WTC11 (cell line): ENCODE data around the gene ATP11A. TPM values are rescaled to one million over a fixed set of nuclear protein-coding genes. Genes with fewer than 3 reads are reported as not detected.

Source experiments
- ATAC-seq: fragments of 200-7000 bp; cut with Tn5 transposase; 2 replicates; pipeline ENCODE4 v1.10.0; 2021; ENCODE audit warnings: mild to moderate bottlenecking, moderate library complexity
- CTCF ChIA-PET: fragments of 300-600 bp; sonication (Branson Sonifier 250); formaldehyde crosslinking; loops from one replicate; lab custom pipeline; 2021; ENCODE audit warnings: antibody characterized with exemption; lab: Charles Lee
- POLR2A ChIA-PET: fragments of 350-600 bp; sonication (Branson Sonifier 250); formaldehyde crosslinking; loops from one replicate; lab custom pipeline; 2021; ENCODE audit warnings: antibody characterized with exemption; lab: Charles Lee
- DNase-seq: peaks from one replicate; pipeline ENCODE4 v3.0.0; 2021; ENCODE audit warnings: low spot score
- H3K27ac Mint-ChIP-seq: 2 replicates; pipeline ENCODE4 v1.8.0; 2021; ENCODE audit warnings: mixed read lengths
- H3K27me3 Mint-ChIP-seq: 2 replicates; pipeline ENCODE4 v1.8.0; 2021; ENCODE audit warnings: low read depth, mild to moderate bottlenecking, moderate library complexity, mixed read lengths
- H3K36me3 Mint-ChIP-seq: 2 replicates; pipeline ENCODE4 v1.8.0; 2021; ENCODE audit warnings: mixed read lengths
- H3K4me1 Mint-ChIP-seq: 2 replicates; pipeline ENCODE4 v1.8.0; 2022; ENCODE audit warnings: mixed read lengths
- H3K4me3 Mint-ChIP-seq: 2 replicates; pipeline ENCODE4 v1.8.0; 2021; ENCODE audit warnings: mild to moderate bottlenecking, moderate library complexity, mixed read lengths
- H3K9me3 Mint-ChIP-seq: 2 replicates; pipeline ENCODE4 v1.8.0; 2021; ENCODE audit warnings: mixed read lengths
- EMX1 ChIP-seq: fragments of 250-450 bp; sonication (Bioruptor Pico); IDR thresholded peaks from 2 replicates; pipeline ENCODE4 v1.8.0; 2021; ENCODE audit warnings: mild to moderate bottlenecking
- FOXP1 ChIP-seq: sonication (generic); formaldehyde crosslinking; IDR thresholded peaks from 2 replicates; pipeline ENCODE4 v1.8.0; 2022; ENCODE audit warnings: missing genetic modification reagents, mild to moderate bottlenecking, moderate library complexity, borderline replicate concordance
- GTF2I ChIP-seq: fragments of 250-450 bp; sonication (Bioruptor Pico); conservative IDR thresholded peaks from 2 replicates; pipeline ENCODE4 v1.4.0; 2021; ENCODE audit warnings: mild to moderate bottlenecking
- HMGA2 ChIP-seq: fragments of 250-450 bp; sonication (Bioruptor Pico); IDR thresholded peaks from 2 replicates; pipeline ENCODE4 v1.4.0; 2021; ENCODE audit warnings: mild to moderate bottlenecking, moderate library complexity
- MAX ChIP-seq: sonication (generic); formaldehyde crosslinking; IDR thresholded peaks from 2 replicates; pipeline ENCODE4 v1.8.0; 2022; ENCODE audit warnings: mild to moderate bottlenecking, missing genetic modification reagents
- NFATC4 ChIP-seq: fragments of 250-450 bp; sonication (Bioruptor Pico); IDR thresholded peaks from 2 replicates; pipeline ENCODE4 v1.9.0; 2021; ENCODE audit warnings: mild to moderate bottlenecking
- TP53 ChIP-seq: sonication (generic); formaldehyde crosslinking; IDR thresholded peaks from 2 replicates; pipeline ENCODE4 v1.8.1; 2023; ENCODE audit warnings: mild to moderate bottlenecking, missing genetic modification reagents
- ZNF219 ChIP-seq: sonication (generic); formaldehyde crosslinking; IDR thresholded peaks from 2 replicates; pipeline ENCODE4 v1.8.0; 2023; ENCODE audit warnings: missing genetic modification reagents, mild to moderate bottlenecking, borderline replicate concordance
- ZNF232 ChIP-seq: sonication (generic); formaldehyde crosslinking; IDR thresholded peaks from 2 replicates; pipeline ENCODE4 v1.8.0; 2022; ENCODE audit warnings: mild to moderate bottlenecking, missing genetic modification reagents
- ZSCAN18 ChIP-seq: fragments of 250-450 bp; sonication (Bioruptor Pico); IDR thresholded peaks from 2 replicates; pipeline ENCODE4 v2.1.2; 2022; ENCODE audit warnings: mild to moderate bottlenecking, moderate library complexity
- total RNA-seq: library from RNA; stranded (reverse); gene quantifications from 3 replicates; pipeline ENCODE4 v1.2.3, GENCODE V29; 2021
- TF ChIP-seq, protein P1 (sequence below): sonication (generic); formaldehyde crosslinking; IDR thresholded peaks from 2 replicates; pipeline ENCODE4 v1.8.1; 2022; ENCODE audit warnings: mild to moderate bottlenecking, missing genetic modification reagents, moderate library complexity, borderline replicate concordance
- TF ChIP-seq, protein P2 (sequence below): sonication (generic); formaldehyde crosslinking; IDR thresholded peaks from 2 replicates; pipeline ENCODE4 v1.8.1; 2023; ENCODE audit warnings: mild to moderate bottlenecking, missing genetic modification reagents
- TF ChIP-seq, protein P3 (sequence below): fragments of 250-450 bp; sonication (Bioruptor Pico); conservative IDR thresholded peaks from 2 replicates; pipeline ENCODE4 v1.9.0; 2021; ENCODE audit warnings: mild to moderate bottlenecking

ATP11A gene
- total RNA-seq, 1 experiment from 2014 or later: 100 TPM

DNA sequence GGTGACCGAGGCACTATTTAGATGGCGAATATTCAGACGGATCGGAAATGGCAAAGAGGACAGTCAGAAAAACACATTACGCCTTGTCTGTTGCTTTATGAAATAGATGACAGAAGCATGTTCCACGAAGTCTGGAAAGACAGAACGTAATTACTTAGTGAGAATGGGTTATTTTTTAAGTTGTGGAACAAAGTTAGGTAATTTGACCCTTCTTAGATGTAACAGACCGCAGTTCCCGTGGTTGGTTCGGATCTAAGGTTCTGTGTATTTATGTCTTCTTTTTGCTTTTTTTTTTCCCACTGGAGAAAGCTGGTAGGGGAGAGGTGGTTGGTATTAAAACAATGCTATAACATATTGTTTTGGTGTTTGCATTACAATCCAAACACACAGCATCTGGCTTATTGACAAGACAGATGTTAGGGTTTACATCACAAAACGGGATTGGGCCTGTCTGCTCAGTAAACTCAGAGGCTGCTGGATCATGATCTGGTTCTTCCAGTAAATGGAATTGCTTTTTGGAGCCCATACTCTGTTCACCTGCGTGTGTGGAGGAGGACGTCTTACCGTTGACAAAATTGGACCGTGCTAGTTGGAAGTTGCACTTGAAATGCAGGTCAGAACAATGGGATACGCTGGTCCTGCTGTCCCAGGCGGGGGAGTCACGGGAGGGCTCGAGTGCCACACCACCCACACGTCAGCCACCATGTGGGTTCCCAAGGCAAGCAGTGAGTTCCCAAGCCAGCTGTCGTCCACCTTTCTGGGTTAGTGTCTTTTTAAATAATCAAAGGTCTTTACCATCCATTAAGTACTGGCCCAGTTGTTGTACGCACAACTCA is 13.8 kb downstream of the ATP11A start (continued):
- TF ChIP-seq, protein P1, sequence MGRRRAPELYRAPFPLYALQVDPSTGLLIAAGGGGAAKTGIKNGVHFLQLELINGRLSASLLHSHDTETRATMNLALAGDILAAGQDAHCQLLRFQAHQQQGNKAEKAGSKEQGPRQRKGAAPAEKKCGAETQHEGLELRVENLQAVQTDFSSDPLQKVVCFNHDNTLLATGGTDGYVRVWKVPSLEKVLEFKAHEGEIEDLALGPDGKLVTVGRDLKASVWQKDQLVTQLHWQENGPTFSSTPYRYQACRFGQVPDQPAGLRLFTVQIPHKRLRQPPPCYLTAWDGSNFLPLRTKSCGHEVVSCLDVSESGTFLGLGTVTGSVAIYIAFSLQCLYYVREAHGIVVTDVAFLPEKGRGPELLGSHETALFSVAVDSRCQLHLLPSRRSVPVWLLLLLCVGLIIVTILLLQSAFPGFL: no peak
- no peak for TF ChIP-seq TP53 (CRISPR knock-in tag)
- no peak for TF ChIP-seq EMX1 (CRISPR knock-in tag)
- TF ChIP-seq, all 79 proteins: peak for 0

- CTCF ChIA-PET: interaction anchor here (1.5 kb wide), 1 partner anchor 11 kb away, joined by 3 read pairs; no protein-coding TSS in a partner anchor
- peak; percentile 14 for DNase-seq
- TF ChIP-seq ZSCAN18 (CRISPR knock-in tag) (no peak), FOXP1 (CRISPR knock-in tag) (0 out of 2 replicates have a peak, but pooled peaks have one; percentile 29)
- Mint-ChIP-seq H3K36me3 (peaks cover 8% of the 10 kb centered on the region; the same call in 1 of the 2 replicates), H3K27me3 (no peaks in the 10 kb centered on the region), H3K4me1 (peaks cover 91% of the 10 kb centered on the region), H3K27ac (peak overlapping the region; percentile 97), H3K9me3 (no peaks in the 10 kb centered on the region), H3K4me3 (peak overlapping the region; percentile 24; the same call in 1 of the 2 replicates)
- ATAC-seq: no peak
- POLR2A ChIA-PET: interaction anchor here (1.1 kb wide), 1 partner anchor 14 kb away, joined by 3 read pairs; no protein-coding TSS in a partner anchor
These were observed 14.7 kb downstream of the ATP11A start for GRCh38 chr13:112704308-112705145.

DNA sequence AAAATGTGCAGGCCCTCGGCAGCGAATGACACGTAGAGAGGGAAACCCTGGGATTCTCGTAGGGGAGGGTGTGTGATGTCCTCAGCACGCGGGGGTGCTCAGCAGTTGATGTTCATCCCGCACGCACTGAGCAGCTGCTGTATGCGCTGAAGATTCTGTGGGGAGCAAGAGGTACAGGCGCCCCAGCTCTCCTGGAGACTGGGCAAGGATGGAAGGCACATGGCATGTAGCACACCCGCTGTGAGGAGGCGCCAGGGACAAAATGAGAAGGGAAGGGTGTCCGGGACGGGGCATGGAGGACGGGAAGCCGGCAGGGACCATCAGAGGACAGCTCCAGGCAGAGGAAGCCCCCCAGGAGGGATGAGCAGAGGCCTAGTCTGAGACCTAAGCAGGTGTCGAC is 15.4 kb downstream of the ATP11A start:
- H3K36me3 Mint-ChIP-seq: peaks cover 8% of the 10 kb centered on the region; the same call in 1 of the 2 replicates
- TF ChIP-seq, protein P2, sequence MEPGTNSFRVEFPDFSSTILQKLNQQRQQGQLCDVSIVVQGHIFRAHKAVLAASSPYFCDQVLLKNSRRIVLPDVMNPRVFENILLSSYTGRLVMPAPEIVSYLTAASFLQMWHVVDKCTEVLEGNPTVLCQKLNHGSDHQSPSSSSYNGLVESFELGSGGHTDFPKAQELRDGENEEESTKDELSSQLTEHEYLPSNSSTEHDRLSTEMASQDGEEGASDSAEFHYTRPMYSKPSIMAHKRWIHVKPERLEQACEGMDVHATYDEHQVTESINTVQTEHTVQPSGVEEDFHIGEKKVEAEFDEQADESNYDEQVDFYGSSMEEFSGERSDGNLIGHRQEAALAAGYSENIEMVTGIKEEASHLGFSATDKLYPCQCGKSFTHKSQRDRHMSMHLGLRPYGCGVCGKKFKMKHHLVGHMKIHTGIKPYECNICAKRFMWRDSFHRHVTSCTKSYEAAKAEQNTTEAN (CRISPR knock-in tag): no peak
- TF ChIP-seq MAX: peak; percentile 21; the same call in 1 of the 2 replicates
- TF ChIP-seq, protein P3, sequence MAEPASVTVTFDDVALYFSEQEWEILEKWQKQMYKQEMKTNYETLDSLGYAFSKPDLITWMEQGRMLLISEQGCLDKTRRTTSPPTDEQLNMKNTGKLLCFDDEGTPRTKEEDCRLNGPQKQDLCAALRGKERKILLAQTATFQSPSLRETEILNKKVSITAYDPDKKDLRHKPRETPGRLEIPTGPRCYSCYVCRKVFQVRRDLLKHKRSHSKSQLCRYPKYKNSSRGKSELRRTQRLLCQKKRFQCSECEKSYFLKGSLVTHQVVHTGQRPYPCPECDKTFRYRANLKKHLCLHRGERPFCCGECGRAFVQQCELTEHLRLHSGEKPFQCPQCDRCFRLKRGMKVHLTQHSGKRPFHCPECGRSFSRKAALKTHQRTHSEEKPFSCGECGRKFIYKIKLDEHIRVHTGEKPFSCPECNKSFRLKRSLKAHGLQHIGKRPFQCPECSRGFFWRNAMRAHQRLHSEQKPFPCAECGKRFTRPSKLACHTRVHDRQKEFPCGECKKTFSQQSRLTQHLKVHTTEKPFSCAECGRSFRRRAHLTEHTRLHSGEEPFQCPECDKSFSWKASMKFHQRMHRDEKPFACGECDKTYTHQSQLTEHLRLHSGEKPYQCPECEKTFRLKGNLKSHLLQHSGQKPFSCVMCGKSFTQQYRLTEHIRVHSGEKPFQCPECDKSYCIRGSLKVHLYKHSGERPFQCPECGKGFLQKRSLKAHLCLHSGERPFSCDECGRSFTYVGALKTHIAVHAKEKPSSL (CRISPR knock-in tag): no peak
- no peak for TF ChIP-seq ZNF219 (CRISPR knock-in tag)
- TF ChIP-seq HMGA2: no peak
- no peak for TF ChIP-seq GTF2I (CRISPR knock-in tag)
- TF ChIP-seq ZNF232 (CRISPR knock-in tag): no peak
- TF ChIP-seq NFATC4 (CRISPR knock-in tag): no peak
- no peak for ATAC-seq
- H3K4me1 Mint-ChIP-seq: peaks cover 94% of the 10 kb centered on the region
- H3K9me3 Mint-ChIP-seq: no peaks in the 10 kb centered on the region
- peak overlapping the region; percentile 38; the same call in 1 of the 2 replicates for H3K27ac Mint-ChIP-seq
- no peak overlapping the region for H3K4me3 Mint-ChIP-seq
- CTCF ChIA-PET: interaction anchor here (1.5 kb wide), 1 partner anchor 12 kb away, joined by 3 read pairs; no protein-coding TSS in a partner anchor
- peak; percentile 14 for DNase-seq
- no peaks in the 10 kb centered on the region for H3K27me3 Mint-ChIP-seq
- POLR2A ChIA-PET: interaction anchor here (1.1 kb wide), 1 partner anchor 15 kb away, joined by 3 read pairs; no protein-coding TSS in a partner anchor
